ENCODE measurements around the gene PCAT7. TPM values are rescaled to one million over a fixed set of nuclear protein-coding genes. Genes with fewer than 3 reads are reported as not detected.

PCAT7 gene
- total RNA-seq, 4 donors from 2014 or later: 0.60 to 5.2 (median 1.7) TPM

- 77 to 90% methylated on average over 2 of the region's 2 CpGs for WGBS, 2 donors (ENCODE audit: low coverage in 1 of 2)
Measured at GRCh38 chr9:94511955-94512265, 43.0 kb upstream of the PCAT7 start.

DNA sequence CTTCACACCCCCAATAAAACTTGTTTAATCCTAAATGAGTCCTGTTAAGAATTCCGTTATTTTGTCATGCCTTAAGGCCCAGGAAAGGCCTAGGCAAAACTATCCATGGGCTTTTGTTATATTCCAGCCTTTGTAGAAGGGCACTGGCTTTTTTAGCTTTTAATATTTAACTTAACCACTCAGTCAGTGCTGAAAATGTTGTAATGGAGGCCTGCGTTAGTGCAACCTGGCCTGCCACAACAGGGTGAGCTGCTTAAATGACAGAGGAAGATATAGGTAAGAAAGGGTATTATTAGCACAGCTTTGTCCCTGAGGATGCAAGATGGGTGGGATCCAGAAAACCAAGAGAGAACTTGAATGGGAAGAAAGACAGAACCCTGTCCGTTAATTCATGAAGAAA lies 40.2 kb upstream of the PCAT7 start:
- no peak for DNase-seq
- Histone ChIP-seq H3K27me3 (no peaks in the 10 kb centered on the region), H3K36me3 (no peaks in the 10 kb centered on the region), H3K4me3 (no peak overlapping the region), H3K4me1 (no peaks in the 10 kb centered on the region), H3K27ac (no peak overlapping the region), H3K9me3 (no peaks in the 10 kb centered on the region)
- WGBS, 2 donors (ENCODE audit: low coverage in 1 of 2): 84 to 94% methylated on average over 2 to 3 of the region's 3 CpGs
- in situ Hi-C loops (cut with MboI; ENCODE audit: low pct_ligation_motif_present in 1 of 4, low pct_unique_long_range_greater_than_20kb in 1 of 4, low sequenced_read_pairs in 3 of 4): no loop called here
- TF ChIP-seq, protein P1, sequence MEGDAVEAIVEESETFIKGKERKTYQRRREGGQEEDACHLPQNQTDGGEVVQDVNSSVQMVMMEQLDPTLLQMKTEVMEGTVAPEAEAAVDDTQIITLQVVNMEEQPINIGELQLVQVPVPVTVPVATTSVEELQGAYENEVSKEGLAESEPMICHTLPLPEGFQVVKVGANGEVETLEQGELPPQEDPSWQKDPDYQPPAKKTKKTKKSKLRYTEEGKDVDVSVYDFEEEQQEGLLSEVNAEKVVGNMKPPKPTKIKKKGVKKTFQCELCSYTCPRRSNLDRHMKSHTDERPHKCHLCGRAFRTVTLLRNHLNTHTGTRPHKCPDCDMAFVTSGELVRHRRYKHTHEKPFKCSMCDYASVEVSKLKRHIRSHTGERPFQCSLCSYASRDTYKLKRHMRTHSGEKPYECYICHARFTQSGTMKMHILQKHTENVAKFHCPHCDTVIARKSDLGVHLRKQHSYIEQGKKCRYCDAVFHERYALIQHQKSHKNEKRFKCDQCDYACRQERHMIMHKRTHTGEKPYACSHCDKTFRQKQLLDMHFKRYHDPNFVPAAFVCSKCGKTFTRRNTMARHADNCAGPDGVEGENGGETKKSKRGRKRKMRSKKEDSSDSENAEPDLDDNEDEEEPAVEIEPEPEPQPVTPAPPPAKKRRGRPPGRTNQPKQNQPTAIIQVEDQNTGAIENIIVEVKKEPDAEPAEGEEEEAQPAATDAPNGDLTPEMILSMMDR (IDR thresholded peaks at IDR 0.05): no peak
- TF ChIP-seq POLR2A (IDR thresholded peaks at IDR 0.05): no peak
- no peak for TF ChIP-seq POLR2AphosphoS5 (IDR thresholded peaks at IDR 0.05)
- TF ChIP-seq EP300 (IDR thresholded peaks at IDR 0.05; ENCODE audit: low read depth): no peak
- intact Hi-C loops (cut with DNase I; ENCODE audit: low total_unique reads): no loop called here

More at GRCh38 chr9:94511955-94512265, 43.0 kb upstream of the PCAT7 start:
- TF ChIP-seq EP300 (IDR thresholded peaks at IDR 0.05; ENCODE audit: low read depth): no peak
- TF ChIP-seq, protein P1 (IDR thresholded peaks at IDR 0.05): no peak
- no peak for TF ChIP-seq POLR2AphosphoS5 (IDR thresholded peaks at IDR 0.05)
- no peak for TF ChIP-seq POLR2A (IDR thresholded peaks at IDR 0.05)
- Histone ChIP-seq H3K27ac (no peak overlapping the region), H3K9me3 (no peaks in the 10 kb centered on the region), H3K4me1 (no peaks in the 10 kb centered on the region), H3K36me3 (no peaks in the 10 kb centered on the region), H3K4me3 (no peak overlapping the region), H3K27me3 (no peaks in the 10 kb centered on the region)
- in situ Hi-C loops (cut with MboI; ENCODE audit: low pct_ligation_motif_present in 1 of 4, low pct_unique_long_range_greater_than_20kb in 1 of 4, low sequenced_read_pairs in 3 of 4) (no loop called here), intact Hi-C loops (cut with DNase I; ENCODE audit: low total_unique reads) (no loop called here)
- no peak for DNase-seq

GRCh38 chr9:94517254-94517653 lies 37.6 kb upstream of the PCAT7 start:
- H3K36me3 ChIP-seq: no peaks in the 10 kb centered on the region
- WGBS, 2 donors (ENCODE audit: low coverage in 1 of 2): 40 to 90% methylated on average over 1 to 4 of the region's 4 CpGs
- intact Hi-C loops (cut with DNase I; ENCODE audit: low total_unique reads) (no loop called here), in situ Hi-C loops (cut with MboI; ENCODE audit: low pct_ligation_motif_present in 1 of 4, low pct_unique_long_range_greater_than_20kb in 1 of 4, low sequenced_read_pairs in 3 of 4) (no loop called here)
- H3K27ac ChIP-seq: no peak overlapping the region
- DNase-seq: no peak
- no peak overlapping the region for H3K4me3 ChIP-seq
- no peaks in the 10 kb centered on the region for H3K9me3 ChIP-seq
- no peaks in the 10 kb centered on the region for H3K27me3 ChIP-seq
- TF ChIP-seq, protein P1 (IDR thresholded peaks at IDR 0.05): no peak
- TF ChIP-seq POLR2A (IDR thresholded peaks at IDR 0.05) (no peak), EP300 (IDR thresholded peaks at IDR 0.05; ENCODE audit: low read depth) (no peak), POLR2AphosphoS5 (IDR thresholded peaks at IDR 0.05) (no peak)
- no peaks in the 10 kb centered on the region for H3K4me1 ChIP-seq

DNA sequence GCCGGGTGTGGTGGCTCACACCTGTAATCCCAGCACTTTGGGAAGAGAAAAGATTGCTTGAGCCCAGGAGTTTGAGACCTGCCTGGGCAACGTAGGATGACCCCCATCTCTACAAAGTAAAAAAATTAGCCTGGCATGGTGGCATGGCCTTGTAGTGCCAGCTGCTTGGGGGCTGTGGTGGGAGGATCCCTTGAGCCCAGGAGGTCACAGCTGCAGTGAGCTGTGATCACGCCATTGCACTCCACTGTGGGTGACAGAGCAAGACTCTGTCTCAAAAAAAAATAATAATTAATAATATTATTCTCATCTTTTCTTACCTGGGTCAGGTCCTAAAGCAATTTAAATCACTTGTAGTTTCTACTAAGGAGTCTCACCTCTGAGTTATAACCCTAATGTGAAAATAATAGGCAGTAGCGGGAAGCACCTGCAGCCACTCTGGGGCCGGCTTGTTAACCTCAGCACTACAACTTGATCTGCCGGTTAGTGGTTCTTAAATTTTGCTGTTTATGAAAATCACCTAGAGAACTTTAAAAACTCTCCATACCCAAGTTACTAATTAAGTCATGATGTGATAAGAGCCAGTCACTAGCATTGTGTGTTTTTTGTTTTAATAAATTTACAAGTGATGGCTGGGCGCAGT lies 29.4 kb upstream of the PCAT7 start:
- intact Hi-C loops (cut with DNase I; ENCODE audit: low total_unique reads): no loop called here
- no peak overlapping the region for H3K4me3 ChIP-seq
- WGBS, 2 donors (ENCODE audit: low coverage in 1 of 2): 83 to 98% methylated on average over 5 to 7 of the region's 7 CpGs

GRCh38 chr9:94526271-94526670 lies 28.6 kb upstream of the PCAT7 start:
- intact Hi-C loops (cut with DNase I; ENCODE audit: low total_unique reads): no loop called here
- TF ChIP-seq, protein P1 (IDR thresholded peaks at IDR 0.05): no peak
- H3K36me3 ChIP-seq: no peaks in the 10 kb centered on the region
- no peak for DNase-seq
- 80 to 100% methylated on average over 1 of the region's 1 CpG for WGBS, 2 donors (ENCODE audit: low coverage in 1 of 2)
- H3K4me3 ChIP-seq: no peak overlapping the region
- in situ Hi-C loops (cut with MboI; ENCODE audit: low pct_ligation_motif_present in 1 of 4, low pct_unique_long_range_greater_than_20kb in 1 of 4, low sequenced_read_pairs in 3 of 4): no loop called here
- H3K4me1 ChIP-seq: no peaks in the 10 kb centered on the region
- no peak overlapping the region for H3K27ac ChIP-seq
- no peaks in the 10 kb centered on the region for H3K27me3 ChIP-seq
- no peaks in the 10 kb centered on the region for H3K9me3 ChIP-seq

More for the DNA sequence above, 29.4 kb upstream of the PCAT7 start:
- DNase-seq: no peak
- Histone ChIP-seq H3K27ac (no peak overlapping the region), H3K27me3 (no peaks in the 10 kb centered on the region), H3K36me3 (no peaks in the 10 kb centered on the region), H3K9me3 (no peaks in the 10 kb centered on the region), H3K4me1 (no peaks in the 10 kb centered on the region)
- in situ Hi-C loops (cut with MboI; ENCODE audit: low pct_ligation_motif_present in 1 of 4, low pct_unique_long_range_greater_than_20kb in 1 of 4, low sequenced_read_pairs in 3 of 4): no loop called here
- TF ChIP-seq POLR2AphosphoS5 (IDR thresholded peaks at IDR 0.05): no peak

All from transverse colon (tissue), 4 donors.